HG03159 (cell line): Measurements from ENCODE around the gene TGFB2.

Experiments used
- ATAC-seq: cut with Tn5 transposase; IDR thresholded peaks from one replicate; pipeline ENCODE4 v1.9.1; 2021; ENCODE audit warnings: mild to moderate bottlenecking, moderate library complexity; ENCODE audit not compliant: unreplicated experiment

The TGFB2 gene

DNA sequence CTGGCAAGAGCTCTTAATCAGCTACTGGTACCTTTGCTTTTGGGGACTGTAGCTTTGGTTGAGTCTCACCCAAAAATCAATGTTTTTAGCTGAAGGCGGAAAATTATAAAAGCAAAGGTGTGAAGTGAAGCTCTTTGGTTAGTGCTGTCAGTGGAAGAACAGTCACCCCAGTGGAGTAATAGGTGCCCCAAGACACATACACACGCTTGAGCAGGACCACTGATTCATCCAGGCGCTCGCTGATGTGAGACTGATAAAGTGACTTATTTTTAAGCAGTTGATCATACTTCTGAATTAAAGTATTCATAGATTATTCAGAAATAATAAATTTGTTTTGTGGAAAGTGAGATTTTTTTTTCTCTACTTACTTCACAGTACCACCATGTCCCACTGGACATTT is 37.1 kb downstream of the TGFB2 start:
- ATAC-seq = no peak

DNA sequence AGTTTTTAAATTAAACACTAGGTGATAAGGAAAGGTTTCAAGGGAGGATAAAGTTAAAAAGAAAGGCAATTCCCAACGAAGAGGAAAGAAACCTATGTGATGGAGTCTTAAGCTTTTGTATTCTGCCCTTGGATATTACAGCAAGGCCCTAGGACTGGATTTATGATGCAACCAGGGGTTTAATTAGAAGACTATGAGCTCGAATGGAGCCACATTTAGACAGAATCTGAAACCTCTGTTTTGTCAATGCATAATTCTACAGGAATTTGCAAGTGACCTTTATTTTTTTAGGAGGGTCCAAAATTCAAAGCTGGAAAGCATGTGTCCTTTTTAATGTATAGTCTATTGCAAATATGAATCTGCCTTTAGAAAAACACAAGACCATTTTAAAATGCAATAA is 37.9 kb downstream of the TGFB2 start:
- ATAC-seq = no peak

DNA sequence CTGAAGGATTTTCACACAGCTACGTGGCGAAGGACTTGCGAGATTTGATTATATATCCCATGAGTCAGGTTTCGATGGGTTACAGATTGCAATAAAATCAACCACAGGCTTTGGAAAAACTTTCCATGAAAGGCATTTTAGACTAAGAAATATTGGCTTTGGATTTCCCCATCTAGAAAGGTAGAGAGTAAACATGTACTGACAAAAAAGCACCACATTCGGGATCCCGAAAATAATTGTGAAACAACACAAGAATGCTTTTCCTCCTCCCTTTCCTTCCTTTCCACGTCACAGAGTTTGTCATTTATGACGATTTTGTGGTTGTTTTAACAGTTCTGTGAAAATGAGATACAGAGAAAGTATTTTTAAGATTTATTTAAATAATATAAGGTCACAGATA is 38.5 kb downstream of the TGFB2 start:
- ATAC-seq = no peak

DNA sequence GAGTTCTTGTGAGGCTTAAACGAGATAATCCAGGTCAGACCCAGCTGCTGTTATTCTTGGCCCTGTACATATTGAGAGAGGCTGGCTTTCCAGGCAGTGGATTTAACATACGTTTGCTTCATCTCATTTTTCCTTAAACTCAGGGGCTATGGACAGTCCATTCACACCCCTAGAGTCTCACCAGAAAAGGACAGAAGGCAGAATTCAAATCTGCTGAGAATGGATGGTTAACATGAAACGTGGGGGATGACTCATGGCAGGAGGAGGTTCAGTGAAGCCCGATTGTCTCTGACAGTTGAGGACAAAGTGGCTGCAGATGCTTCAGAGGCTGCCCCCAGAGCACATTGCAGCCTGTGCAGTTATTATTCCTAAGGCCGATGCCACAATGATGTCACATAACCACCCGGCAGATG is 39.5 kb downstream of the TGFB2 start:
- ATAC-seq = no peak

DNA sequence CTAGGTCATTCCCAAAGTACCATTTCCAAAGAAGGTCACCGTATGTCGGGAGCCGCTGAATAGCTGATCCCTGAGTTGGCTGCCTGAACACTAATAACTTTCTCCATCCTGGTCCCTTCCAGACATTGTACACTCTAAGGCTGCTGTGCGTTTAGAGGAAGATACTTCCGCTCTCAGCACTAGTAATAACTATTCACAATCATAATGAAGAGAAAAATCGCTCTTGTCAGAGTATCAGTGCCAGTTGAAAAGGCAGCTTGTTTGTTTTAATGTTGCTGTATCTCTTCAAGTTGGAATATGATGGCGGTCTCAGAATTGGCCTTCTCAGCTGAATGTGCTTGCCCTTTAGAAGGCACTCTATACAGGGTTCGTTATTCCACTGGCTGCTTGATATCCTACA is 43.5 kb downstream of the TGFB2 start:
- no peak for ATAC-seq

DNA sequence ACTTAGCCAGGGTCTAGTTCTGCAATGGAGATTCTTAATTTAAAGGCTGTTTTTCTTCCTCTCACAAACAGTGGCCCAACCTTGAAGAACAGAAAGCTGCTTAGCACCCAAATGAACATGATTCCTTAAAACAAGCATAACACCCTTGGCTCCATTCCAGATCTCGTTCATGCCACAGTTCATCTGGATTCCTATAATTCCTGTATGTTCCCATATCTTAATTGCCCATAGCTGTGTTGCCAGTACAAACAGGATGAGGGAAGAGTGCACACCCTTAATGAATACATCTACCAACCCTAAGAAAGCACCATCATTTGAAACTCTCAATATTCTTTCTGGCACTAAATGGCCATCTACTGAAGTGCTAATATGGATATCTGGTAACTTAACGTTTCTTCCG is 45.5 kb downstream of the TGFB2 start:
- ATAC-seq = no peak

DNA sequence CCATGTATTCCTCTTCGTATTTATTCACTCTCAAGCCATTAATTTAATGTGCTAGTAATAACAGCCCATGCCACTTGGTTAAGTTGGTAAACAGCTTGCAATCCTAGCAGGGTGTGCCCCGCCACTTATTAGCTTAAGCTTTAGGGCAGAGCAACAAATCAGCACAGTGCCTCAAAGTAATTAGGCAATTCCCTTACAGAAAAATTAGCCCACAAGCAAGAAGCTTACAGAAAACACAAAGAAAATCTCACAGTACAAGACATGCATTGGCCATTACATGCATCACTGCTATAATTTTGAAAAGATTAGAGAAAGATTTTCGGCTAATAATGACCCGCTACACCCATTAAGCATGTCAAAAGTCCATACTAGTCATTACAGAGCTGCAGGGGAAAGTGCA is 47.6 kb downstream of the TGFB2 start:
- ATAC-seq = no peak

DNA sequence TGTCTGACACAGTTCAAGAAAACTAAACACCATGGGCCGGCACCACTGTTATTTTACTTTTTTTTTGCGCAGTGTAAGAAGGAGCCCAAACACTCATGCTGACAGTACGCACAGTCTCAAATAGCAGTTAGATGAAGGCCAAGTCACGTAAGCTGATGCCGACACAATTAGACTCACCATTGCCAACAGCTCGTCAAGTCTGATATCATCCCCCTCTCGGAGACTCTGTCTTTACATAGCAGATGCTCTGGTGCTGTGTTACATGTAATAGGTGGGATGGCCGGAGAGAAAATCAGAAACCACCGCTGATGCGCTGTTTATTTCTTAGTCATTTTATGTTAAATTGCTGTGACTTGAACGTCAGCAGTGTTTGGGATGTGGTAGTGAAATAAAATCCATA is 49.3 kb downstream of the TGFB2 start:
- no peak for ATAC-seq

DNA sequence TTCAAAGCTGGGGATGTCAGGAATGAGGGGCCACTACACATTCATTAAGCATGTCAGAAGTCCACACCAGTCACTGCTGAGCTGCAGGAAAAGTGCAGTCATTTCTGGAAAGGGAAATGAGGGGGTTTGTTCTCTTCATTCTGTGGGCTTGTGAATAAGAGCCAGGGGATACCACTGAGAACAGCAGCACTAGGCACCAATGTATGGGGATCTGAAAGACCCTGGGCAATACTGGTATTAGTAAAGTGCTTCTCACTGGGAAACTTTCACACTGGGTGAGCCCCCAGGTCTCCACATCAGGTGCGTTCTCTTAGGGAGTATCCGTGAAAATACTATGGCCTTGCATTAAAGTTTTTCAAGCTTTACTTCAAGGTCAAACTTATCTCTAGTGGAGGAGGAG is 49.9 kb downstream of the TGFB2 start:
- ATAC-seq = no peak

DNA sequence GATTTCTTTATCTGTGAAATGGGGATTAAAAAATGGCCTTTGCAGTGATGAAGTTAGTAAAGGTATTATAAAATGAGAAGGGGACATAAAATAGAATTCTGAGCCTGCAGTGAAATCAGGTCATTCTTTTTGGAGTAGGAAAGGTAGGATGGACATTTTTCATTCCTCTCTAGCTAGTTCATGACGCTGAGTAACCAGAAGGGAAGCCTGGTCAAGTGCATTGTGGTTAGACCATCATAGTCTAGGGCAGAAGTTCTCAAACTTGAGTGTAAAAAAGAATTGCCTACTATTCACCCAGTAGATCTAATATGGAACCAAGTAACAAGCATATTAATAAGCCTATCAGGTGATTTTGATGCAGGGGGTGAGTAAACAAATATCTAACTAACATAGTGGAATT is 50.8 kb downstream of the TGFB2 start:
- ATAC-seq = no peak

DNA sequence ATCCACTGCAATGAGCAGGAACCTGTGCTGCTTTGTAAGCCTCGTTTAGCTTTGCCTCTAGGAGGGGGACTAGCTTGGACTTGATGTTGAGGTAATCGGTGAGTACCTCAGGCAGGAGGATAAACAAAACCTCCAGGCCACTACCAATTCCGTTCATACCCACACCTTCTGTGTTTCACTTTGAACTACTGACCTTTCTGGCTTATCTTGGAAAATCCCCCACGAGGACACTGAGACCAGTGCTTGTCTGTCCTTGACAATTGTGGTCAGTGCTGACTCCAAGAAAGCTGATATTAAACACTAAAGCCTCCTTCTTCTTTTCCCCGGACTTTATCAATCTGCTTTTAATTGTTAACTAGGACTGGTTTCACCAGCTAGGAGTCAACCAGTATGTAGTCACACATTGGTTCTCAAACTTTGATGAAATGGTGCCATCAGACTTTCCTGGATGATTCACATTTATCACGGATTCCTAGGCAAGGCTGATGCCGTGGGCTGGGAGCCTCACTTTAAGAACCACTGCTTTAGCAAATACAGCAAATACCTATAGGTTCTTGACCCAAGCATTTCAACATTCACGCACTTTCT is 52.7 kb downstream of the TGFB2 start:
- no peak for ATAC-seq

DNA sequence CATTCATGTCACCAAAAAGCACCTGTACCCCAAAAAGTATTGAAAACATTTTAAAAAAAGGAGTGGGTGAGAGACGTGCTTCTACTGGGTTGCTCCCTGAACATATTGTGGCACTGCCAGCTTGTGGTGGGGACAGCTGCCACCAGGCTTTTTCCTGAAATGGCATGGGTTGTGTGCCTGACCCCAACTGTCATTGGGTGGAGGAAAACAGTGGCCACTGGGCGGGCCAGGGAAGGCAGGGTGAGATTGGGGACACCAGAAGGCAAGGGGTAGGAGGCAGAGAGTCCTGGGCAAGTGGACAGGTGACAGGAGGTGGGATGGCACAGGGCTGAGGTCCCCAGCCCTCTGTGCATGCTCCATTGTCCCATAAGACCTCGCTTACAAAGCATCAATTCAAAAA is 55.5 kb downstream of the TGFB2 start:
- ATAC-seq = no peak

DNA sequence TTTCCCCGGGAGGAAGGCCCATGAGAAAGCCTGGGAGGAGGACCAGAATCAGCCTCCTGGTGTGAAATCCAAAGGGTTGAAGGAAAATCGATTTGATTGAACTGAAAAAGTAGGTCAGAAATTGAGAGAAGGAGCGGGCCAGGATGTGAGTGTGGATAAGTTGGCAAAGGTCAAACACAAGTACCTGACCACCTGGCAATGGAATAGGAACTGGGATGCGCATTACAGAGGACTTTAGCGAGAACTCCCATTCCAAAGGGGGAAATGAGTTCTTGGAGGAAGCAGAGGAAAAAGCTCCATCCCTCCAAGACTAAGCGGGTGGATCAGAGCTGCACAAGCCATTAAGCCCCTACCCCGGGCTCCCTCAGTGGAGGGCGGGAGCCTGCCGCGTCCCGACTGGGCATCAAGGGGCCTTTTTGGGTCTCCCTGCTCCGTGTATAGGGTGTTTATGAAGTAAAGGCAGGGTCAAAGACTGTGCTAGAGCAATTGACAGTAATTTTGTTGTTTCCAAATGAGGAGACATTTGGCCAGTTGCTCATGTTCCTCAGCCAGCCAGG is 56.4 kb downstream of the TGFB2 start:
- ATAC-seq = no peak

DNA sequence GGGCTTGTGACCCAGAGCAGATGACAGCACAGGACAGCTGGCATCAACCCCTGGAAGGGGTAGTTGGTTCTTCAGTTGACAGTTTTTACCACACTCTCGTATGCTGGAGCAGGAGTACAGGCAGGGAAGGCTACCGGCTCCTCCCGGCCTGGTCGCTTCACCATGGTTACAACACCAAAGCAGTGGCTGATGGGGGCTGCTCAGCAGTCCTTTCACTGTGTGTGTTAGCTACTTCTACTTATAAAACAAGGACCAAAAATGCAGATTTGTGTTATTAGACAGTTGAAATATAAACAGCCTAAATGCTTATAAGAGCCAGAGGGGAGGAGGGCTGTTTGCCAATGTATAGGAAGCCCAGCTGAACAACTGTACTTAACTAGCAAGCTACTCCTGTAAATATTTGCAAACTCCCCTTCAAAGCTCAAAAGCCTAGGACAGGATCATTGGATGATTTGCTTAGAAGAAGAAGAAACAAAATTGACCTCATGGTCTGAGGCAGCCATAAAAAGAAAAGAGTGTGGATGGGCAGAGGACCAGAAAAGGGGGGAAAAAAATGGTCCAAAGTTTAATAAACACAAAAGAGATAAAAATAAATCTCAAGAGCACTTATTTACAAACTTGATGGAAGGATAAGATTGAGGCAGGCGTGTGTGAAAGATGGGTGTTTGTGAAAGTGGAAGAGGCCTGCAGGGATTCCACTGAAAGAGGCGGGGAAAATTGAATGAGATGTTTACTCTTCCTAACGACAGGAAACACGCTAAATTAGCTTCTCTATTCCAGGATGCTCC is 57.1 kb downstream of the TGFB2 start:
- ATAC-seq = no peak

DNA sequence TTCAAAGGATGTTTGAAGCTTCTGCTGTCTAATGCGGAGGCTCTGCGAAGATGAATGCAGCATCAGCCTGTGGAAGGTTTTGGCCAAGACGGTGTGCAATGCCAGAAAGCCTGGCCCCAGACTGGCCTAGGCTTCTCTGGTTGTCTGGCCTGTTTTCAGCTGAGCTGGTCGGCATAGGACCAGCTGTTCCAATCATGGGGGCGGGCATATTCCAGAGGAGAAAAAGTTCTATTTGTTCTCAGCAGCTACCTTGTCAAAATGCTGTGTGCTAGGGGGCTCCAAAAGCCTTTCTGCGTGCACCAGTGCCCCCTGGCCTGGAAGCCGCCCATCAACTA is 57.6 kb downstream of the TGFB2 start:
- no peak for ATAC-seq

DNA sequence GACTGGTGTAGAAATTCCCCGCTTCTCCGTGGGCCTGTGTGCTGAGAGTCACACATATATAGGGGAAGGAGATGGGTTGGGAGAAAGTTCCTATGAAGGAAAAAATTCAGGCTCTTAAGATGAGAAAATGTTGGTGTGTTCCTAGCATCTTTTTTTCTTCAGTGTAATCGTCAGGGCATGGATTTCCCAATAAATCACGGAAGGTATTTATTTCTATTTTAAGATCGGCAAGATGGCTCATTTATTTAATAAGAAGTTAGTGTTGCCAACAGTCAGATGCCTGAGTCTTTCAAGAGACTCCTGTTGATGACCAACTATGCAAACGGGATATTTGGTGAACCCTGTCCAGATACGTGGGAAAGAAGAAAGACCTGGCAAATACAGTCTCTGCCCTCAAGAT is 58.2 kb downstream of the TGFB2 start:
- no peak for ATAC-seq

DNA sequence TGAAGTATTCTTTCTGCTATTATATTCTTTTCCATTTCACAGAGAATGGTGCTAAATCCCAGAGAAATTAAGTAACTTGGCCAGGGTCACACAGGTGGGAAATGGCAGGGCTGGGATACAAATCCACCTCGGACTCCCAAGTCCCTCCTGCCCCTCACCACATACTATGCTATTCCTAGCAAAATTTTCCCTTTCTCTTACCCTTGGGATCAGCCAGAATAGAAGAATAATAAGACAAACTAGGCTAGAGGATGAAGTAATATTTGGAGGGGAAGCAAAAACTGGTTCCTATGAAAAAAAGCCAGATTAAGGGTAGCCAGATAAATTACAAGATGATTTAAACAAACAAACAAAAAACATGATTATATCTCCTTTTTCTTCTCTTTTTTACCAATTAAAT is 62.5 kb downstream of the TGFB2 start:
- ATAC-seq = no peak

DNA sequence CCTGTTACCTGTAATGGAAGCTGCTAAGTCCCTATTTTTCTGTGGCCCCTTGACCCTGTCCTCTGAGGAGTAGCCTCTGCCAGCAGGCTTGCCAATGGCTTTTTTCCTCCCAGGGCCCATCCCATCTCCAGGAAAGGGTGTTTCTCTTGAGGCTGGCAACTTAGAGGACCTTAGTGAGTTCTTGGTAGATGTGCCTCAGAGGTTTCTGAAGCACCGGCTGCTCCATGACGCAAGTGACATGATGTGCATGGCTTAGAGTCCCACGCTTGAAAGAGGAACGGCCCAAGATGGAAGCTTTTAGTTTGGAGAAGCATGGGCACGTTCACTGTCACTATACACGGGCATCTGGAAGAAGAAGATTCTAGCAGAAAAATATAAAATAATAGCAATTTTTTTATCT is 63.0 kb downstream of the TGFB2 start:
- ATAC-seq = no peak

DNA sequence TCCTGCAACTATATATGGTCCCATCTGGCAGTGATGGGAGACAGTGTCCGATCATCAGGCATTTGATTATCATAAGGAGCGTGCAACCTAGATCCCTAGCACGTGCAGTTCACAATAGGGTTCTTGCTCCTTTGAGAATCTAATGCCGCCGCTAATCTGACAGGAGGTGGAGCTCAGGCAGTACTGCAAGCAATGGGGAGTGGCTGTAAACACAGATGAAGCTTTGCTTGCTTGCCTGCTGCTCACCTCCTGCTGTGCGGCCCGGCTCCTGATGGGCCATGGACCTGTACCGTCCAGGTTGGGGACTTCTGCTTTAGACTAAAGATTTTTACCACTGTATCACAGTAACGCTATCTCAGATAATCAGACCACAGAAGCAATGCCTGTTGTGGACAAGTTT is 63.8 kb downstream of the TGFB2 start:
- no peak for ATAC-seq

DNA sequence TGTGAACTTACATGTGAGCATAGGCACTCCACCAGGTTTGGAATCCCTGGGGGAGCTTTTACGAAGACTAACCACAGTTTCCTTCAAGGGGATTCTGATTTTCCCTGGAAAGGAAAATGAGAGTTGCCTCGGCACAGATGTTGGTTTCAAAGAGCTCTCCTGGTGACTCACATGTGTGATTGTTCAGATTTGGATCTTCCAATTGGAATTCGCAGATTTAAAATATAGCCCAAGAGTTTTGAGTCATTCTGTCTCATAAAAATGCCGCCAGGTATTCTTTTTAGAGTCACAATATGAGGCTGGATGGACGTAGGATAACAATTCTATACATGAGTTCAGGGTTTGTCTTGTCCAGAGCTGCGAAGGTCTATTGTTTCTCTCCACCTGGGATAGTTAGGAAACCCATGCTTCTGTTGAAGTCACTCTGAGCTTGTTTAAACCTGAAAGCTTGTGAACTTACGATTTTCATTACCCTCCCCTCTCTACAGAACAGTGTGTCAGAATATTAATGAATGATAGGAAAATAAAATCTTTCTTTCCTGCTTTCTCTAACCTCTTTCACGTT is 64.9 kb downstream of the TGFB2 start:
- ATAC-seq = no peak

DNA sequence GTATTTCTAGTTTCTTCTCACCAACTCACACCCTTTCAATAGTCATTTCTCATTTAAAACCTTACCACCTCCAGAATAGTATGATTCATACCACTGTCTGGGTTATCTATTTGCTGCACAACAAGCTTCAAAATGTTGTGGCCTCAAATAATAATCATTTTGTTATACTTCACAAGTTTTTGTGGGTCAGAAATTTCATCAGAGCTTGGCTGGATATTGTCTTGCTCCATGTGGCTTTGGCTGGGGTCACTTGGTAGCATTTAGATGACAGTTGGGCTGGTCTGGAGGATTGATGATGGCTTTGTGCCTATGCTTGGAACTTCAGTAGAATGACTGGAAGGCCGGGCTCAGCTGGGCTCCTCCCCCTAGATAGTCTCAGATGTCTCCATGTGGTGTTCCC is 66.0 kb downstream of the TGFB2 start:
- ATAC-seq = no peak

DNA sequence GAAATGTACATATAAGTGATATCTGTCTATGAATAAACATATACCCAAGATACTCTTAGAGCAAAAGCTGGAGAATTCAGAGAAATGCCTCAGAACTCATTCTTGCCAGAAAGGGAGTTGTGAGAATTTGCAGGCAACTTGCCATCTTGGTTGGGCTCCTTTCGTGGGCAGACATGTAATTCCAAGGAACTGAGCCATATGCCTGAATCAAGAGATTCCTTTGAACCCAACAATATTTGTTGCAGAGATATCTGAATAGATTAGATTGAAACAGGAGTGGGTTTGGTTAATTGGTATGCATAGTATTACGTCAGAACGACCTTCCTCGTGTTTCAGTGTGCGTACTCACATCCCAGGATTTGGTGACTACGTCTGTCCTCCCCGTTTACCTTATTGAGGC is 67.0 kb downstream of the TGFB2 start:
- ATAC-seq = no peak
